Measurements from ENCODE around the gene PEX11G. TPM values are rescaled to one million over a fixed set of nuclear protein-coding genes. Genes with fewer than 3 reads are reported as not detected.
"Not testable (repeated sequence)": the region's sequence is repeated elsewhere in the genome, so short reads cannot be mapped to it uniquely, and the experiment has no call there.

The PEX11G gene
- total RNA-seq, 1 donor from 2014 or later = 3.1 TPM

DNA sequence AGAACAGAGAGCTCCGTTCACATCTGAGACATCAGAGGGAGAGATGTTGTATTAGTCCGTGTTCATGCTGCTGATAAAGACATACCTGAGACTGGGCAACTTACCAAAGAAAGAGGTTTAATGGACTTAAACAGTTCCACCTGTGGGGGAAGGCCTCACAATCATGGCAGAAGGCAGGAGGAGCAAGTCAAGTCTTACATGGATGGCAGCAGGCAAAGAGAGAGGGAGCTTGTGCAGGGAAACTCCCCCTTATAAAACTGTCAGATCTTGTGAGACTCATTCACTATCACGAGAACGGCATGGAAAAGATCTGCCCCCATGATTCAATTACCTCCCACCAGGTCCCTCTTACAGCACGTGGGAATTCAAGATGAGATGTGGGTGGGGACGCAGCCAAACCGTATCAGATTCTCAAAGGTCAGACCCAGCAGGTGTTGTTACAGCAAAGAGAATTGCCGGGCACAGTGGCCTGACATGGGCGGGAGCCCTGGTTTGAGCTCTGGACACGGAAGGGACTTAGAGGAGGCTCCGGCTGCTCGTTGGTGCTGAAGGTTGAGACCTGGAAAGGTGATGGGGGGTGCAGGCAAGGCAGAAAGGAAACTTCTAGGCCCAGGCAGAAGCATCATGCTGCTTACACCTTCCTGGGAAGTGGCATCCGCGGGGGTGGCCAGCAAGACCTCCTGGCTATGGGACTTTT lies 33.1 kb downstream of the PEX11G start:
- Histone ChIP-seq H3K27ac (ENCODE audit: low read depth, low read length) (no peak overlapping the region), H3K27me3 (ENCODE audit: control insufficient read depth in 3 of 3, insufficient read depth in 3 of 3, low read length in 3 of 3) (no peaks in the 10 kb centered on the region), H3K4me1 (ENCODE audit: control insufficient read depth in 3 of 3, insufficient read depth in 3 of 3, low read length in 3 of 3) (no peaks in the 10 kb centered on the region), H3K9me3 (ENCODE audit: control insufficient read depth in 3 of 3, low read length in 3 of 3) (peaks cover 0 to 1% (median under 1%) of the 10 kb centered on the region in 3 donors), H3K36me3 (ENCODE audit: control insufficient read depth in 3 of 3, insufficient read depth in 3 of 3, low read length in 3 of 3) (peaks cover 39 to 55% (median 49%) of the 10 kb centered on the region in 3 donors), H3K9ac (ENCODE audit: low read depth in 1 of 3, low read length in 3 of 3) (no peak overlapping the region), H3K4me3 (ENCODE audit: low read length in 3 of 3) (no peak overlapping the region)

DNA sequence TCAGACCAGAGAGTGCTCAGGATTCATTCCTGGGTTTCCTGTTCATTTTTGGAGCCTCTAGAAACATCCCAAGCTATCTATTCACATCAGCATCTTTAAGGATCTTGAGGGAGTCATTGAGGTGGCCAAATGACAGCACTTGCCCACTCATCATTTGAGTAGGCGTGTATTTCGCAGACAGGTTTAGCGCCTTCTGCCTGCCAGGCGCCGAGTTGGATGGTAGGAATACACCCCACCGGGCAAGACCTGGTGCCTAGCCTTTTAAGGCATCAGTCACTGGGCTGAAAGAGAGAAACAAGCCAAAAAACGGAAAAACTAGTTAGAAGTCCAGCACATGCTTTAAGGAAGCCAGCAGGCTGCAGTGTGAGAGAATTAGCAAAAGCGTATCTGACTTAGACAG lies 33.8 kb downstream of the PEX11G start:
- Histone ChIP-seq H3K4me3 (ENCODE audit: low read length in 3 of 3) (no peak overlapping the region), H3K36me3 (ENCODE audit: control insufficient read depth in 3 of 3, insufficient read depth in 3 of 3, low read length in 3 of 3) (peaks cover 38 to 55% (median 46%) of the 10 kb centered on the region in 3 donors), H3K4me1 (ENCODE audit: control insufficient read depth in 3 of 3, insufficient read depth in 3 of 3, low read length in 3 of 3) (no peaks in the 10 kb centered on the region), H3K27me3 (ENCODE audit: control insufficient read depth in 3 of 3, insufficient read depth in 3 of 3, low read length in 3 of 3) (no peaks in the 10 kb centered on the region), H3K9ac (ENCODE audit: low read depth in 1 of 3, low read length in 3 of 3) (no peak overlapping the region), H3K27ac (ENCODE audit: low read depth, low read length) (no peak overlapping the region), H3K9me3 (ENCODE audit: control insufficient read depth in 3 of 3, low read length in 3 of 3) (peaks cover 3 to 7% (median 6%) of the 10 kb centered on the region in 3 donors)

DNA sequence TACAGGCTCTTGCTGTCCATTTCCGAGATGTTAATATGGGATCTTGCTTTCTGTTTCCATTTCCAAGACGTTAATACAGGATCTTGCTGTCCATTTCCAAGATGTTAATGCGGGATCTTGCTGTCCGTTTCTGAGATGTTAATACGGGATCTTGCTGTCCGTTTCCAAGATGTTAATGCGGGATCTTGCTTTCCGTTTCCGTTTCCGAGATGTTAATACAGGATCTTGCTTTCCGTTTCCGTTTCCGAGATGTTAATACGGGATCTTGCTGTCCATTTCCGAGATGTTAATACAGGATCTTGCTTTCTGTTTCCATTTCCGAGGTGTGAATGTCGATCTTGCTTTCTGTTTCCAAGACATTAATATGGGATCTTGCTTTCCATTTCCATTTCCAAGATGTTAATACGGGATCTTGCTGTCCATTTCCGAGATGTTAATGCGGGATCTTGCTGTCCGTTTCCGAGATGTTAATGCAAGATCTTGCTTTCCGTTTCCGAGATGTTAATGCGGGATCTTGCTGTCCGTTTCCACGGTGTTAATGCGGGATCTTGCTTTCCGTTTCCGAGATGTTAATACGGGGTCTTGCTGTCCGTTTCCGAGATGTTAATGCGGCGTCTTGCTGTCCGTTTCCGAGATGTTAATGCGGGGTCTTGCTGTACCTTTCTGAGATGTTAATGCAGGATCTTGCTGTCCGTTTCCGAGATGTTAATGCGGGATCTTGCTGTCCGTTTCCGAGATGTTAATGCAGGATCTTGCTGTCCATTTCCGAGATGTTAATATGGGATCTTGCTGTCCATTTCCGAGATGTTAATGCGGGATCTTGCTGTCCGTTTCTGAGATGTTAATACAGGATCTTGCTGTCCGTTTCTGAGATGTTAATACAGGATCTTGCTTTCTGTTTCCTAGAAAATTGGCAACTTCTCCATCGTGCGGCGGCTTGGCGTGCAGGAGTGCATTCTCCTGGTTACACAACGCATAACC lies 38.3 kb downstream of the PEX11G start:
- peaks cover 3 to 7% (median 6%) of the 10 kb centered on the region in 3 donors for H3K9me3 ChIP-seq (ENCODE audit: control insufficient read depth in 3 of 3, low read length in 3 of 3)
- H3K4me3 ChIP-seq (ENCODE audit: low read length in 3 of 3) = no peak overlapping the region
- no peak overlapping the region for H3K27ac ChIP-seq (ENCODE audit: low read depth, low read length)
- H3K27me3 ChIP-seq (ENCODE audit: control insufficient read depth in 3 of 3, insufficient read depth in 3 of 3, low read length in 3 of 3) = no peaks in the 10 kb centered on the region
- peaks cover 37 to 50% (median 44%) of the 10 kb centered on the region in 3 donors for H3K36me3 ChIP-seq (ENCODE audit: control insufficient read depth in 3 of 3, insufficient read depth in 3 of 3, low read length in 3 of 3)
- H3K4me1 ChIP-seq (ENCODE audit: control insufficient read depth in 3 of 3, insufficient read depth in 3 of 3, low read length in 3 of 3) = no peaks in the 10 kb centered on the region
- no peak overlapping the region for H3K9ac ChIP-seq (ENCODE audit: low read depth in 1 of 3, low read length in 3 of 3)

DNA sequence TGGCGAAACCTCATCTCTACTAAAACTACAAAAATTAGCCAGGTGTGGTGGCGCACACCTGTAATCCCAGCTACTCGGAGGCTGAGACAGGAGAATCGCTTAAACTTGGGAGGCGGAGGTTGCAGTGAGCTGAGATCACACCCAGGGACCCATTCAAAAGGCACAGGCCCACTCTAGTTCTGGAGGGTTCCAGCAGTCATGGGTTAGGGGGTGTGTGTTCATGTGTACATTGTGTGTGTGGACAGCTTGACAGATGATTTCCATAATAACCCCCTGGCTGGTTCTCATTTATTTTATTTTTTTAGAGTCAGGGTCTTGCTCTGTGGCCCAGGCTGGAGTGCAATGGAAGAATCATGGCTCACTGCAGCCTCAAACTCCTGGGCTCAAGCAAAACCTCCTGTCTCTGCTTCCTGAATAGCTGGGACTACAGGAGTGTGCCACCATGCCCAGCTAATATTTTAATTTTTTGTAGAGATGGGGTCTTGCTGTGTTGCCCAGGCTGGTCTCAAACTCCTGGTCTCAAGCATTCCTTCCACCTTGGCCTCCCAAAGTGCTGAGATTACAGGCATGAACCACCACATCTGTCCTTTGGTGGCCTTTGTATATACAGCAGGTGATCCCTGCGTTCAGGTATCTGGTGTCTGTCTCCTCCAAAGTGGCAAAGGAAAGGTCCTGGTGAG lies 39.3 kb downstream of the PEX11G start:
- not testable (repeated sequence) for H3K9ac ChIP-seq (ENCODE audit: low read depth in 1 of 3, low read length in 3 of 3); H3K4me3 ChIP-seq (ENCODE audit: low read length in 3 of 3); H3K27me3 ChIP-seq (ENCODE audit: control insufficient read depth in 3 of 3, insufficient read depth in 3 of 3, low read length in 3 of 3); H3K4me1 ChIP-seq (ENCODE audit: control insufficient read depth in 3 of 3, insufficient read depth in 3 of 3, low read length in 3 of 3); H3K27ac ChIP-seq (ENCODE audit: low read depth, low read length); H3K9me3 ChIP-seq (ENCODE audit: control insufficient read depth in 3 of 3, low read length in 3 of 3)
- peaks cover 40 to 55% (median 53%) of the 10 kb centered on the region in 3 donors for H3K36me3 ChIP-seq (ENCODE audit: control insufficient read depth in 3 of 3, insufficient read depth in 3 of 3, low read length in 3 of 3)

DNA sequence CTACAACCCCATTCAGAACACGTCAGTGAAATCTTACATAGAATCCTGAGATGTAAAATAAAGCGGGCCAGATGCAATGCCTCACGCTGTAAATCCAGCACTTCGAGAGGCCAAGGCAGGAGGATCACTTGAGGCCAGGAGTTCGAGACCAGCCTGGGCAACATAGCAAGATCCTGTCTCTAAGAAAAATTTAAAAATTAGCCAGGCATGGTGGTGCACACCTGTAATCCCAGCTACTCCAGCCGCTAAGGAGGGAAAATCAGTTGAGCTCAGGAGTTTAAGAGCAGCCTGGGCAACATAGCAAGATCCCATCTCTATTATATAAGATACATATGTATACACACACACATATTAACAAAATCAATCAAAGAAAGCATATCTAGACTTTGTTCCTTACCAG lies 41.2 kb downstream of the PEX11G start:
- Histone ChIP-seq H3K27ac (ENCODE audit: low read depth, low read length) (no peak overlapping the region), H3K27me3 (ENCODE audit: control insufficient read depth in 3 of 3, insufficient read depth in 3 of 3, low read length in 3 of 3) (no peaks in the 10 kb centered on the region), H3K9me3 (ENCODE audit: control insufficient read depth in 3 of 3, low read length in 3 of 3) (peaks cover 3 to 7% (median 6%) of the 10 kb centered on the region in 3 donors), H3K9ac (ENCODE audit: low read depth in 1 of 3, low read length in 3 of 3) (no peak overlapping the region), H3K4me3 (ENCODE audit: low read length in 3 of 3) (no peak overlapping the region), H3K36me3 (ENCODE audit: control insufficient read depth in 3 of 3, insufficient read depth in 3 of 3, low read length in 3 of 3) (peaks cover 34 to 52% (median 47%) of the 10 kb centered on the region in 3 donors), H3K4me1 (ENCODE audit: control insufficient read depth in 3 of 3, insufficient read depth in 3 of 3, low read length in 3 of 3) (no peaks in the 10 kb centered on the region)

DNA sequence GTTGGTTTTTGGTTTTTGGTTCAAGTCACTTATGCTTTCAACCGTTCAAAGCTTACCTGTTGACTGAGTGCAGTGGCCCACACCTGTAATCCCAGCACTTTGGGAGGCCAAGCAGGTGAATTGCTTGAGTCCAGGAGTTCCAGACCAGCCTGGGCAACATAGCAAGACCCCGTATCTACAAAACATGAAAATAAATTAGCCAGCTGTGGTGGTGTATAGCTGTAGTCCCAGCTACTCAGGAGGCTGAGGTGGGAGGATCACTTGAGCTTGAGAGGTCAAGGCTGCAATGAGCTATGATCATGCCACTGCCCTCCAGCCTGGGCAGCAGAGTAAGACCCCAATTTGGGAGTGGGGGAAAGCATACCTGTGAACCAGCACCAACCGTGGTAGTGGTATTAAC lies 43.7 kb downstream of the PEX11G start:
- no peak overlapping the region for H3K9ac ChIP-seq (ENCODE audit: low read depth in 1 of 3, low read length in 3 of 3)
- H3K27me3 ChIP-seq (ENCODE audit: control insufficient read depth in 3 of 3, insufficient read depth in 3 of 3, low read length in 3 of 3) = no peaks in the 10 kb centered on the region
- H3K4me1 ChIP-seq (ENCODE audit: control insufficient read depth in 3 of 3, insufficient read depth in 3 of 3, low read length in 3 of 3) = peaks cover 0 to 2% (median 0%) of the 10 kb centered on the region in 3 donors
- H3K4me3 ChIP-seq (ENCODE audit: low read length in 3 of 3) = no peak overlapping the region
- peaks cover 0 to under 1% (median 0%) of the 10 kb centered on the region in 3 donors for H3K9me3 ChIP-seq (ENCODE audit: control insufficient read depth in 3 of 3, low read length in 3 of 3)
- no peak overlapping the region for H3K27ac ChIP-seq (ENCODE audit: low read depth, low read length)
- peaks cover 41 to 51% (median 46%) of the 10 kb centered on the region in 3 donors for H3K36me3 ChIP-seq (ENCODE audit: control insufficient read depth in 3 of 3, insufficient read depth in 3 of 3, low read length in 3 of 3)

DNA sequence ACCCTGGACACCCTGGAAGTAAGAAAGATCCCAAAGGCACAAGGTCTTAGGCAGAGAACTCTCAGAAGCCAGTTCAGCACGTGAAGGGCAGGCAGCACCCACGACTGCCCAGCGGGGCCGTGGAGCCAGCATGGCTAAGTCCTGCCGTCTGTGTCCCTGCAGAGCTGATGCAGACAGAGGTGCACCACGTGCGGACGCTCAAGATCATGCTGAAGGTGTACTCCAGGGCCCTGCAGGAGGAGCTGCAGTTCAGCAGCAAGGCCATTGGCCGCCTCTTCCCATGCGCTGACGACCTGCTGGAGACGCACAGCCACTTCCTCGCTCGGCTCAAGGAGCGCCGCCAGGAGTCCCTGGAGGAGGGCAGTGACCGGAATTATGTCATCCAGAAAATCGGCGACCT lies 44.8 kb downstream of the PEX11G start:
- Histone ChIP-seq H3K36me3 (ENCODE audit: control insufficient read depth in 3 of 3, insufficient read depth in 3 of 3, low read length in 3 of 3) (peaks cover 38 to 41% (median 41%) of the 10 kb centered on the region in 3 donors), H3K4me1 (ENCODE audit: control insufficient read depth in 3 of 3, insufficient read depth in 3 of 3, low read length in 3 of 3) (peaks cover 0 to 2% (median 0%) of the 10 kb centered on the region in 3 donors), H3K27me3 (ENCODE audit: control insufficient read depth in 3 of 3, insufficient read depth in 3 of 3, low read length in 3 of 3) (no peaks in the 10 kb centered on the region), H3K9ac (ENCODE audit: low read depth in 1 of 3, low read length in 3 of 3) (no peak overlapping the region), H3K9me3 (ENCODE audit: control insufficient read depth in 3 of 3, low read length in 3 of 3) (no peaks in the 10 kb centered on the region), H3K4me3 (ENCODE audit: low read length in 3 of 3) (no peak overlapping the region), H3K27ac (ENCODE audit: low read depth, low read length) (no peak overlapping the region)

DNA sequence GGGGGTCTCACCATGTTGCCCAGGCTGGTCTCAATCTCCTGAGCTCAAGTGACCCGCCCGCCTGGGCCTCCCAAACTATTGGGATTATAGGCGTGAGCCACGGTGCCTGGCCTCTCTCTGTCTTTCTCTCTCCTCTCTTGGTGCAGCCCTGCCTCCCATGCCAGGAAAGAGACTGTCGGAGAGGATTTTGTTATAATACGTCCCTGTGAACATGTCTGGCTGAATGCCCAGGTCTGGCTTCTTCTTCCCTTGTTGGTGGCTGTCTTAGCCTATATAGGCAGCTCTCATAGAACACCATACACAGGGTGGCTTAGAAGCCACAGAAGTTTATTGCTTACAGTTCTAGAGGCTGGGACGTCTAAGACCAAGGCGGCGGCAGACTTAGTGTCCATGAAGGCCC lies 46.4 kb downstream of the PEX11G start:
- no peaks in the 10 kb centered on the region for H3K9me3 ChIP-seq (ENCODE audit: control insufficient read depth in 3 of 3, low read length in 3 of 3)
- no peak overlapping the region for H3K27ac ChIP-seq (ENCODE audit: low read depth, low read length)
- no peaks in the 10 kb centered on the region for H3K27me3 ChIP-seq (ENCODE audit: control insufficient read depth in 3 of 3, insufficient read depth in 3 of 3, low read length in 3 of 3)
- peaks cover 26 to 34% (median 28%) of the 10 kb centered on the region in 3 donors for H3K36me3 ChIP-seq (ENCODE audit: control insufficient read depth in 3 of 3, insufficient read depth in 3 of 3, low read length in 3 of 3)
- H3K9ac ChIP-seq (ENCODE audit: low read depth in 1 of 3, low read length in 3 of 3) = no peak overlapping the region
- H3K4me3 ChIP-seq (ENCODE audit: low read length in 3 of 3) = no peak overlapping the region
- H3K4me1 ChIP-seq (ENCODE audit: control insufficient read depth in 3 of 3, insufficient read depth in 3 of 3, low read length in 3 of 3) = peaks cover 0 to 2% (median 0%) of the 10 kb centered on the region in 3 donors

DNA sequence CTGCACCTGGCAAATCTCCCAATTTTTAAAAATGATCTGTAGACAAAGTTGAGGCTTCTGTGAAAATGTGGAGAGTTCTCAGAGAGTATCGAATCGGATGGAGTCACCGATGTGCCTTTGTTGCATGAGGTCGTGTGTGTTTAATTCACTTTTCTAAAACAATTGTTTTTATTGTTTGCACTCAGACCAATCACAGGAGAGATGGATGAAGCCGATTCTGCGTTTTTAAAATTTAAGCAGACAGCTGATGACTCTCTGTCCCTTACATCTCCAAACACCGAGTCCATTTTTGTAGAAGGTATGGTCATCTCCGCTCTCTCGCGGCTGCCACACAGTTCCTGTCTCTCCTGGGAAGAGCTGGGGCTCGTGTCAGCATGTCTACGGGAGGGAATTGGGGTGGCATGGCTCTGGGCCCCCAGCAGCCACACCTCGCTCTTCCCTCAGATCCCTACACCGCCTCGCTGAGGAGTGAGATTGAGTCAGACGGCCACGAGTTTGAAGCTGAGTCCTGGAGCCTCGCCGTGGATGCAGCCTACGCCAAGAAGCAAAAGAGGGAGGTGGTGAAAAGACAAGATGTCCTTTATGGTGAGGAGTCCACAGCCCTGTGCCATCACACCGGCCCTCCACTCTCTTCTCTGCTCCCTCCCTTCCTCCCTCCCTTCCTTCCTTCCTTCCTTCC lies 47.2 kb downstream of the PEX11G start:
- peaks cover 0 to 2% (median 0%) of the 10 kb centered on the region in 3 donors for H3K4me1 ChIP-seq (ENCODE audit: control insufficient read depth in 3 of 3, insufficient read depth in 3 of 3, low read length in 3 of 3)

More for the DNA sequence above, 47.2 kb downstream of the PEX11G start:
- Histone ChIP-seq H3K36me3 (ENCODE audit: control insufficient read depth in 3 of 3, insufficient read depth in 3 of 3, low read length in 3 of 3) (peaks cover 26 to 31% (median 26%) of the 10 kb centered on the region in 3 donors), H3K9me3 (ENCODE audit: control insufficient read depth in 3 of 3, low read length in 3 of 3) (no peaks in the 10 kb centered on the region), H3K27me3 (ENCODE audit: control insufficient read depth in 3 of 3, insufficient read depth in 3 of 3, low read length in 3 of 3) (no peaks in the 10 kb centered on the region), H3K4me3 (ENCODE audit: low read length in 3 of 3) (no peak overlapping the region), H3K9ac (ENCODE audit: low read depth in 1 of 3, low read length in 3 of 3) (no peak overlapping the region), H3K27ac (ENCODE audit: low read depth, low read length) (no peak overlapping the region)

All from skeletal muscle tissue (tissue), 4 donors.